Skin of body (tissue), 2 donors: ENCODE results near the gene YY1. TPM values are rescaled to one million over a fixed set of nuclear protein-coding genes. Genes with fewer than 3 reads are reported as not detected.
"Not testable (repeated sequence)": the region's sequence is repeated elsewhere in the genome, so short reads cannot be mapped to it uniquely, and the experiment has no call there.

ENCODE experiments used
- DNase-seq: peaks from one replicate; lab custom pipeline; 2025; lab: John Stamatoyannopoulos, UW
- total RNA-seq: library from RNA; depleted of rRNA; stranded (reverse); fragments of >200 nt; gene quantifications from one replicate; pipeline ENCODE4 v1.2.3, GENCODE V29; 2014

Gene YY1
- total RNA-seq, 1 donor from 2014 or later = 38.8 TPM

DNA sequence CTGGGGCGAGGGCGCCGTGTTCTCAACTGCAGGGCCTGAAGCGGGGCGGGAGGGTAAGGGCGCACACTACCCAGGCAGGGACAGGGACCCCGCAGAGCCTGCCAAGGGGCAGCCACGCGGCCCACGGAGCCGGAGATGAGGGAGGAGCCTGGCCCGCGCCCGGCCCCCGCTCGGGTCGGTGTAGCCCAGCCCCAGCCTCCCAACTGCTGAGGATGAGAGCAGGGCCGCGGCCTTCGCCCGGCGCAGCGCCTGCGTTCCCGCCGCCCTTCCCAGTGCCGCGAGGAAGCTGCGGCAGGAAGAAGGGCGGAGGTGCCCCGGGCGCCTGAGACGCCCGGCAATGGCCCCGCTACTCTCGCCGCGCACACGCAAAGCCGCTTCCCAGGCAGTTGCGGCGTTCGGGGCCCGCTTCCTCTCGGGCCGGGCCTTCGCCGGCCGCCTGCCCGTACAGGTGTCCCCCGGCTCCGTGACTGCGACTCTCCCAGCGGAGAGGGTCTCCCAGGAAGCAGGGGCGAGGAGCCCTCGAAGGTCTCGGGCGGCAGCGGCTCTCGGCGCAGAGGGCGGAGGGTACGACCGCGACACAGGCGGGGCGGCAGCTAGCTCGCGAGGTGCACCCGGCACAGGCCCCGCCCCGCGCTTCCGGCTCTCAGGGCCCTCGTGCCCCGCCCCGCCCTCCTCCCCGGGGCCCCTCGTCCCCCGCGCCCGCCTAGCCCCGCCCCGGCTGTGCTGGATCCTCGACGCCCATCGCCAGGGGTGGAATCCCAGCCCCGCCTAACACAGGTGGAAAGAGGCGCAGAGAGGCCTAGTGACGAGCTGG lies 24.8 kb upstream of the YY1 start:
- DNase-seq = peak; percentile 56

DNA sequence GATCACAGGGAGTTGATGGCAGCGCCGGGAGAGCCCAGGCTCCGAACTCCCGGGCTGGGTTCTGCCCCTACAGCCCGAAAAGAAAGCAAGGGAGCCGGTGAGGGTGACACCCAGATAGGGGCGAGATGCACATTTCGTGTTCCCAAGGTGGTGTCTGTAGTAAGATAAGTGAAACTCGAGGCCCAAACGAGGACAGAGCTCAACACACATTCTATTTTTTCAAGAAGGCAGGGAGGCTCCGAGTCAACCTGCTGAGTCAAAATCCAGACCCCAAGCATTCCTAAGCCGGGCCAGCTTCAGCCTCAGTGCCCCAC lies 24.2 kb upstream of the YY1 start:
- DNase-seq = no peak

DNA sequence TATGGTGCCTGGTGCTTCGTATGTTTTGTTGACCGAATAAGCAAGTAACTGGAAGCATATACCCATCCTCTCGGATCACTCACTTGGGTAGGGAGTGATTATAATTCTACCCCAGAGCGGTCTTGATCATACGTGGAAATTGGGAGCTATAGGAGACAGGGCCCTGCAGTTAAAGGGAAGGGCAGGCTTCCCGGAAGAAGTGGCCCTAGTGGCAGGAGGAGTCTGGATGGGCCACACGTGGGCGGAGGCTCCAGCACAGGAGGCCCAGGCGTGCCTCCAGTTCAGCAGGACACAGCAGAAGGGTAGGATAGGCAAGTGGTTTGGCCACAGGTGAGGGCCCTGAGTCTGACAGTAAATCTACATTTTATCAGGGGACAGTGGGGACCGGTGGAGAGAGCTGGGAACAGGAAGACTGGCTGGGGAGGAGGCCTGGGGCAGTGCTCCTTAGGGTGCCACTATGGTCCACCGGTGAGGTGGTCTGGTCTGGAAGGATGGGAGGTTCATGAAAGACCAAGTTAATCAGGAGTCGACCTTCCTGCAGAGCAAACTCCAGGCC lies 23.5 kb upstream of the YY1 start:
- no peak for DNase-seq

DNA sequence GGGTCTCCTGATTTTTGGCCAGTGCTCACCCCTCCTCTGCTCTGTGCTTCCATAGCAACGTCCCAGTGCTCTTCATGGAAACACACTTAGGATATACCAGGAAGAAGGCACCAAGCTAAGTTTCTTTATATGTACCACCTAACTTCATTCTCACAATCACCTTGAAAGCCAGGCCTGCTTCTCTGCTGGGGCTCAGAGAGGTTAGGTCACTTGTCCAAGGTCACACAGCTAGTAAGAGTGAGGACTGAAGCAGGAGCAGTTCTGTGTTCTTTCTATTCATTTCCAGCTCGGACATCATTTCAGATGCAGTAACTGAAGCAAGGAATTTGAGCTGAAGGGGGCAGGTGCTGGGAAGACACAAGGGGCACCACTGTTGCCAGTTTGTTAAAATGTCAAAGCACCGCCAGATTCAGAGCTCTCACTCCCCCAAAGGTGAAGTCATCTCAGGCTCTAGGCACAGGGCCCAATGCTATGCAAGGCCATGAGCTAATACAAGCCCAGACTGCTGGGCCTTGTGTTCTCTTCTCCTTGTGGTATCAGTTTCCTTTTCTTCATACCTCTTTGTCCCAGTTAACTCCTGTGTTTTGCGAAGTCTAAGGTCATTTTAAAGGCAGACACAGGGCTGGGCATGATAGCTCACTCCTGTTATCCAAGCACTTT lies 19.7 kb upstream of the YY1 start:
- no peak for DNase-seq

DNA sequence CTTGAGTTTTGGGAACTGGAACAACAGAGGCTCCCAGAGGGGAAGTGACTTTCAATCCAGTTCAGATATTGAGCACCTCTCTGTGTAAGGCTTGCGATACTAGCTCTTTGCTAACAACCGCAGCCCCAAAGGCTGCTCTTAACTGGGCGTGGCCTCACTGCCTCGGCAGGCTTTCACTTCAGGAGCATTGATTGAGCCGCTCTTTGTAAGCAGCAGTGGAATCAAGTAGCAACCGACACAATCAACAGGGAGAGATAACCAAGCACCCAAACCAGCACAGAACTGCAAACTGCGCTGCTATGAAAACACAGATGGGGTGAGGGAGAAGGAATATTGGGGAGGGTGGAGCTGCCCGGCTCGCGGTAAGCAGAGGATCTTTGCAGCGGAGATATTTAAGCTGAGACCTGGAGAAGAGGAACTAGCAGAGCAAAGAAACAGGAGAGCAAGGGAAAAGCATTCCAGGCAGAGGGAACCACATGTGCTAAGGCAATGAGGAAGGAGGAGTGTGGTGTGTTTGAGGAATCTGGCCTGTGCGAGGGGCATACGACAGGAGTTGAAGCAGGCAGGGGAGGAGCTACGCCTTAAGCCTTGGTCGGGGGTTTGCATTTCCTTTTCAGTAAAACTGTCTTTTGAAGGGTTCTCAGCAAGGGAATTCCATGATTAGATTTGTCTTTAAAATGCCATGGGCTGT lies 17.3 kb upstream of the YY1 start:
- peak; percentile 37 for DNase-seq

DNA sequence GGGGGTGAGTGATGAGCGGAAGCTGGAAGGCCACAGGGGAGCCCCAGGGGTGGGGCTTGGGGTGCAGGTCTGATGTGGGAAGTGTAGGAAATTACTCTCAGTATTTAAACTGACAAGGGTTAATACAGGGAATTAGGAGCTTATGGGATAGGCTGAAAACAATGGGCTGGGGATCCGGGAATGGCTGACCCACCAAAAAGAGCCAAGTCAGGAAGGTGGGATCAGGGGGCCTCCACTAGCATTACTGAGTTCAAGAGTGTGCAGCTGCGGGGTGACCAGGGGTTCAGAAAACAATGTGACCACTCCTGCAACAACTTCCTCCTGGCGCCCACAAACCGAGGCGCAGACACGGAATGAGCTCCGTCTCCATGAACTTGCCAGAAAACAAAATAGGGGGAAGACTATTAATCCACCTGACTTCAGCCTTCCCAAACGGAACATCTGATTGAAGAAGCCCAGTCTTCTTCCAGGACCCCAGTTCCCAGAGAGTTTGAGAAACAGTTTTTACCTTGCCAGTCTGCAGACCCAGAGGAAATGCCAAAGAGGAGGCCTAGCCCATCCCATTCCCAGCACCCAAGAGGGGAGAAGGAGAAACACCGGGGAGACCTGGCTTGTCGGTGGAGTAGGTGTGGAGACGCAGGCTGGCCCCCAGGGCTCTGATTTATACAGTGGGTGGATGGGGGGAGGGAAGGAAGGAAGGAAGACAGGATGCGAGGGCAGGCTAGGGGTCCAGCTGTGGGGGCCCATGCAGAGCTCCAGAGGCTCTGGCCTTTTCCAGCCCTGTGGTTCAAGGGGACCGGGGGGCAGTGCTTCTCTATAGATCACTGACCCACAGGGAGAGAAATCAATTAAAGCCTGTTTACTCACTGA lies 16.5 kb upstream of the YY1 start:
- no peak for DNase-seq

DNA sequence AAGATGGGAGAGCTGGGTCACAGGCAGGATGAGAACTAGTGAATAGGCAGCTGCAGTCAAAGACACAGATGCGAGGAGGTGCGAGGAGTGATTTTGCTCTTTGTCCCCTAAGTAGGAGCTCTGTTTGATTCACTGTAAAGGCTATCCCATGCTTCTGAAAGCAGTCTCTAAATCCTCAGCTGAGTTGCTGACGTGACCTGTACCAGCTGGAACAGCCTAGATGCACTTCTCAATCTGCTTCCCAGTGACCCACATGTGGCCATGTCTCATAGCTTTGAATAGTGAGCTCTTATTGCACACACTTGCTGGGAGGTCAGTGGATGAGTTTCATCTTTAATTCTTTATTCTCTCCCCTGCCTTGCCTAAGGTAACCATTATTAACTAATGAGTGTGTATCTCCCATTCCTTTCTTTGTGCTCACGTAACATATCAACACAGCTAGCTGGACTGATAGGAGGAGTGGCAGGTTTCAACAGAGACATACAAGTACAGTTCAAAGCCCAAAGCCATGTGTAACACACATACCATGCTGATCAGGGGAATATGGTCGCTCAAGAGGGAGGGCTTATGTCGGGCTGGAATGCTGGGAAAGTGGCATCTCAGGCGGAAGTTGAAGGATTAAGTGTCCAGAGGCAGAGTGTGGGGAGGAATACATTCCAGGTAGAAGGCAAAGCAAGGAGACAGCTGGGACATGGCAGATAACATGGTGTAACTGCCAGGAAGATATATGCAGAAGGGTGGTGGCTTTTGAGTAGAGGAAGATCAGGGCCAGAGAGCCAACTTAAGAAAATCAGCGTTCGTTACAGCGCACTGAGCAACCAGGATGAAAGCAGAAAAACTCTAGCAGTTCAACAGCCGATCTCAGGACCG lies 15.4 kb upstream of the YY1 start:
- DNase-seq = no peak

DNA sequence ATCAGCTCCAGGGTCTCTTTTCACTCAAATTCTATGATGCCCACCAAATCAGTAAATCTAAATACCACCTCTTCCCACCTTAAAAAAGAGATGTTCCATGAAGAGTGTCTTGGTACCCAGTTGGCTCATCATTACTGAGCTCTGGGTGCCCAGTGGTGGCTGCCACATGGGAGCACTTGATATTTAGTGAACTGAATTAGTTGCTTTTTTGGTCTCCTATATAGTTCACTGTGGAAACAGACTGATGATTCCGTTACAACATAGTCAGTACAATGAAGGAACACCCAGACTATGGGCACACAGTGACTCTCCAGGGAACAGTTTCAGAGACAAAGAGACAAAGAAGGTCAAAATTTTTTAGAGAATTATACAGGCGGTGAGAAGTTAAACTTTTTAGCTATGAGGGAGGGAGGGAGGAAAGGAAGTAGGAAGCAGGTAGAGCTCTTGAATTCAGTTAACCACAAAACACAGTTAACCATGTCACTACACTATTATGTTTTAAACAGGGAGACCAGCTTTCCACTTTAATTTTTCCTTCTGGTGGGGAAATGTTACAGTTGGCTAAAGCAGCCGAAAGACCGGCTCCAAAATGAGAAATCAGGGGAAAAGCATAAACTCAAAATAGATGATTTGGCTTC lies 14.6 kb upstream of the YY1 start:
- no peak for DNase-seq

DNA sequence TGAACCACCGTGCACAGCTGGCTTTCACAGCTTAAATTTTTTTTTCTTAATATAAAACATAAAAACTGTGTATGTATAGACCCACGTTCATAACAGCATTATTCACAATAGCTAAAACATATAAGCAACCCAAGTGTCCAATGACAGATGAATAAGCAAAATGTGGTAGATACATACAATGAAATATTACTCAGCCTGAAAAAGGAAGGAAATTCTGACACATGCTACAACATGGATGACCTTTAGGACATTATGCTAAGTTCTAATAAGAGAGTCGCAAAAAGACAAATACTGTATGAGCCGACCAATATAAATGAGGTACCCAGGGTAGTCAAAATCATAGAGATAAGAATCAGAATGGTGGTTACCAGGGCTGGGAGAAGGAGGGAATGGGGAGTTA lies 13.8 kb upstream of the YY1 start:
- DNase-seq = no peak

DNA sequence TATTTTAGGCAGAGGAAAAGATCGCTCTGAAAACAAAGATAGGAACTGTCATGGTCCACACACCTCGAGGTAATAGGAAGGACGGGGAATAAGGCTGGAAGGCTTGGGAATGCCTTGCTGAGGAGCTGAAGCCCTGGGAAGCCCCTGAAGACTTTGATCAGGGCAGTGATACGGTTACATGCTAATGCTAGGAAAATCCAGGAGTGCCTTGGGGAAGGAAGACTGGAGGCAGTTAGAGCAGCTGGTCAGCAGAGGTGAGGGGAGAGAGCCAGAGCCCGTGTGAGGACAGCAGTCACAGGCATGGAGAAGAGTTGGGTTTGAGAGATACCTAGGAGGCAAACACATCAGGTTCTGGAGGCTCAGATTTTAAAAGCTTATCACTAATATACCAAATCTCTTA lies 8.6 kb upstream of the YY1 start:
- no peak for DNase-seq

DNA sequence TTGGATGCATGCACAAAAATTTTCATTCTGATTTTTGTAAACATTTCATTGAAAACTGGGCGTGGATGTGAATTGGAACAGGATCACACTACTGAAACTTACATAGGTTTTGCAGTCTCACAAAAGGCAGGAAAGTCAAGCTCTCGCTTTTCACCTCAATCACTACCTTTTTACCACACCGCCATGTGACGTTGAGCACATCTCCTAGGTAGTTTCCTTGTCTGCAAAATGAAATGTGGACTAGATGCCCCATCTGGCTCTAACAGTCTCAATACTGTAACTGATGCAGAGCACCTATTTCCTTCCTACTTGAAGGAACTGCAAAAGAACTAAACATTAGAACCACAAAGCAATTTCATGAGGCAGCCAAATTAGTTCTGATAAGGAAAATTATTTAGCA lies 4.4 kb upstream of the YY1 start:
- DNase-seq = no peak

DNA sequence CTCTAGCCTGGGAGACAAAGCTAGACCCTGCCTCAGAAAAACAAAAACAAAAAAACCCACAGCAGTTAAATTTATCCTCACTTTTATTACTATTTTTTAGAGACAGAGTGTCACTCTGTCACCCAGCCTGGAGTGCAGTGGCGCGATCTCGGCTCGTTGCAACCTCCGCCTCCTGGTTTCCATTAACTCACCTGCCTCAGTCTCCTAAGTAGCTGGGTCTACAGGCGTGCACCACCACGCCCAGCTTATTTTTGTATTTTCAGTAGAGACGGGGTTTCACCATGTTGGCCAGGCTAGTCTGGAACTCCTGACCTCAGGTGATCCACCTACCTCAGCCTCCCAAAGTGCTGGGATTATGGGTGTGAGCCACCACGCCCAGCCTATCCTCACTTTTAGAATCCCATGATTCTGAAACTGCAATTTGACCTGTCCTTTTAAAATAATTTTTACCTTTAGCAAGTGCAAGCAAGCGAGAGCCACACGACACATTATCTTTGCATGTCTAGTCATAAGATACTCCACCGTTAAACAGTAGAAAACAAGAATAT lies 2.6 kb upstream of the YY1 start:
- DNase-seq = not testable (repeated sequence)

DNA sequence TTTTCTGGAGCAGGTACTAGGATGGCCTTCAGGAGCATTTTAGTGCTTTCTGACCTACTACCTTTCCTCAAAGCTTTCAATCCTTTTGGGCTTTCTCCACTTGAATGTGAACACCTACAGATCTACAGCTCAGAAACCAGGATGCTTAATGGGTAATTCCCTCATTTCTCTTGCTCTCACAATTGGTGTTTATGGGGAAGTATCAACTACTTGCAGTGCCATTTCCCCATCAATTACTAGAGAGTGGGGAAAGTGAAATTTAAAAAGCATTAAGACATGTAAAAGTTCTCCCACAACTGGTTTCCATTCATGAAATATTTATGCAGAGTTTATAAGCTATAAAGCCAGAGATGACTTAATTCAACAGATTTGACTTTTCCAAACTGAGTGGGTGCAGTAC lies 2.1 kb upstream of the YY1 start:
- no peak for DNase-seq

DNA sequence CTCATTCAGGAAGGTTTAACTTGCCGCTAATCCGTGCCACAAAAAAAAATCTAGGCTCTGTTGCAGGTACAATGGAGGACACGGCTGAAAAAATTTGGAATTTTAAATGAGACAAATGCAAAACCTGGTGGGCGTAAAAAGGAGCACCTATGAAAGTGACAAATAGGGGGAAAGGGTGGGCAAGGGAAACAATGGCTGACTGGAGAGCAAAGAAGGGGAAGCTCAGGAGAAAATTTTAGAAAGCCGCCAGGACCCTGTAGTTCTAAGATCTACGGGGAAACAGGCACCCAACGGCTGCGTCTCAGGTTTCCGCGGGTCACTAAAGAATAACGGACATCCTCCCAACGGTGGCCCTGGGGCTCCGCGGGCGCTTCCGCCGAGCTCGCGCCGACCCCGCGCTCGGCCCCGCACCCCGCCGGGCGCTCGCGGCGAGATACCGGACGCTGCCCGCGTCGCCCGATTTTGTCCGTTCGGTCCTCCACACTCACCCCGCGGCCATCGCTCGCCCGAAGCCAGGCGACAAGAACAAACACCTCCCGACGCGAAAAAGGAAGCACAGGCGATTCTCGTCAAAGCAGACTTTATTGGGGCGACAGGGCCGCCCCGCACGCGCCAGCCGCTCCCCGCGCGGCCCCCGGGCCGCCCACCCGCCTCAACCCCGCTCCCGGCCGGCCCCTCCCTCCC lies 1.1 kb upstream of the YY1 start:
- no peak for DNase-seq

DNA sequence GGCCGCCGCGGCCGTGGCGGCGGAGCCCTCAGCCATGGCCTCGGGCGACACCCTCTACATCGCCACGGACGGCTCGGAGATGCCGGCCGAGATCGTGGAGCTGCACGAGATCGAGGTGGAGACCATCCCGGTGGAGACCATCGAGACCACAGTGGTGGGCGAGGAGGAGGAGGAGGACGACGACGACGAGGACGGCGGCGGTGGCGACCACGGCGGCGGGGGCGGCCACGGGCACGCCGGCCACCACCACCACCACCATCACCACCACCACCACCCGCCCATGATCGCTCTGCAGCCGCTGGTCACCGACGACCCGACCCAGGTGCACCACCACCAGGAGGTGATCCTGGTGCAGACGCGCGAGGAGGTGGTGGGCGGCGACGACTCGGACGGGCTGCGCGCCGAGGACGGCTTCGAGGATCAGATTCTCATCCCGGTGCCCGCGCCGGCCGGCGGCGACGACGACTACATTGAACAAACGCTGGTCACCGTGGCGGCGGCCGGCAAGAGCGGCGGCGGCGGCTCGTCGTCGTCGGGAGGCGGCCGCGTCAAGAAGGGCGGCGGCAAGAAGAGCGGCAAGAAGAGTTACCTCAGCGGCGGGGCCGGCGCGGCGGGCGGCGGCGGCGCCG lies 381 bp downstream of the YY1 start:
- no peak for DNase-seq

DNA sequence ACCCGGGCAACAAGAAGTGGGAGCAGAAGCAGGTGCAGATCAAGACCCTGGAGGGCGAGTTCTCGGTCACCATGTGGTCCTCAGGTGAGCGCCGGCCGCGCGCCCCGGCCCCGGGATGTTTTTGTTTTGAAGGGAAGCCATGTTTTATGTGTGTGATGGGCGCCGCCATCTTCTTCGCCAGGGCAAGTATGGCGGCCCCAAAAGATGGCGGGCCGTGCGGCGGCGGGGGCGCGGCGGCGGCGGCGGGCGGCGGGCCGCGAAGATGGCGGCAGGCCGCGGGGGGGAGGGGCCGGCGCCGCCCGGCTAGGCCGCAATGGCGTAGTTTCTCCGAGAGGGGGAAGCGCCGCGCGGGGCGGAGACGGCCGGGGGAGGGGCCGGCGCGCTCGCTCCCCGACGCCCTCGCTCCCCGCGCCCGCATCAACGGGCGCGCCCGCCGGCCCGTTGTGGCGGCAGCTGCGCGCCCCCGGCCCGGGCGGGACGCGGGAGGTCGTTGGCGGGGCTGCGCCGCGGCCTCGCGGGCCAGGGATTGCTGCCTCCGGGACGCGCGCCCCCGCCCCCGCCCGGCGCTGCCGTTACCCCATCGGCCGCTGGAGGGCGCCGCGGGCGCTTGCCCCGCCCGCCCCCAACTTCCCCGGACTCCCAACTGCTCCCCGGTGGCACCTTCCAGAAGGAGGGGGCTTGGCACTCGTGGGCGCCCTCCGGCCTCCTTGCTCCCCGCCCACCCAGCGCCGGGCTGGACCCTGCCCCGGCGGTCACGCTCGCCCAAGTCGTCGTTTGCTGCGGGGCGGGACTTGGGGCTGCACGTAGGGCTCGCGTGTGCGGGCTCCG lies 1.1 kb downstream of the YY1 start:
- peak; percentile 65 for DNase-seq

DNA sequence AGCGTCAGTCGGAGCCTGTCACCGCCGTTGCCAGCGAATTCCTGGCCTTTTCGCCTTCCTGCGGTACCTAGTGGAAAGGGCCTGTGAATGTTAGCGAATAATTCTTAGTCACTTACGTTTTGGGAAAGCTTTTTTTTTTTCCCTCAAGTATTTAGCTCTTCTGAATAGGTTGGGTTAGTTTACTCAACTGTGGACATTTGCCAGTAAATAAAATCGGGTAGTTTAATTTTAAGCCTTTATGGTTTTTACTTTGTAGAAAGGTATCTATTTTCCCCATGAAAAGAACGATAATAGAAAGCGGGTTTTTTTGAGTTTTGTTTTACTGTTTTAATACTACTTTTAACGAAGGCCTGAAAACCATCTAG lies 1.7 kb downstream of the YY1 start:
- no peak for DNase-seq

DNA sequence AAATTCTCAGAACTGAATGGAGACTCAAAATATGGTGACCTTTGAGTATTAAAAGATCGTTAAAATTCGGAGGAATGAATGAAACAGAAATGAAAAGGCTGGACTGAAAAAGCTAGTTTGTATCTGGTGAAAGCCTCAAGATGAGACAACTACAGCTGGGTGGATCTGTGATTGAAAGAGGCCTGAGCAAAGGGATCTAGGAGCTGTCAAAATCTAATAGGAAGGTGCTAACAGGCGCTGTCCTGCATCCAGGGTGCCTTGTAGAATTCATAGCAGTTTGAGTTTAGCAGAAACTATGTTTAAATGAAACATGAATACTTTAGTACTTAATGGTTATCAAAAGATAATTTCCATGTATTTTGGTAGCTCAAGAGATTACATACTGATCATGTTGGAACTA lies 2.3 kb downstream of the YY1 start:
- no peak for DNase-seq
